Memory B cell (primary cell): ENCODE data around the gene PRSS3.
"Not testable (repeated sequence)": the region's sequence is repeated elsewhere in the genome, so short reads cannot be mapped to it uniquely, and the experiment has no call there.

ENCODE experiments used
- ATAC-seq: fragments of 150-1000 bp; cut with Tn5 transposase; 2 replicates; pipeline ENCODE4 v1.10.0; 2021; ENCODE audit warnings: low read depth, mild to moderate bottlenecking, moderate library complexity
- DNase-seq, 2 donors: peaks; one replicate each; pipeline ENCODE4 v3.0.0; 2022; ENCODE audit warnings: low spot score in 2 of 2
- H3K27ac Mint-ChIP-seq: one replicate; pipeline ENCODE4 v1.8.0; 2022; ENCODE audit warnings: mild to moderate bottlenecking, moderate library complexity, mixed read lengths
- H3K27me3 Mint-ChIP-seq: one replicate; pipeline ENCODE4 v1.8.0; 2022; ENCODE audit warnings: mixed read lengths
- H3K36me3 Mint-ChIP-seq: one replicate; pipeline ENCODE4 v1.8.0; 2022; ENCODE audit warnings: mild to moderate bottlenecking, mixed read lengths
- H3K4me1 Mint-ChIP-seq: one replicate; pipeline ENCODE4 v1.8.0; 2022; ENCODE audit warnings: mixed read lengths
- H3K4me3 Mint-ChIP-seq: one replicate; pipeline ENCODE4 v1.8.0; 2022; ENCODE audit warnings: mild to moderate bottlenecking, moderate library complexity, mixed read lengths
- H3K9me3 Mint-ChIP-seq: one replicate; pipeline ENCODE4 v1.8.0; 2022; ENCODE audit warnings: mixed read lengths

Gene PRSS3

GRCh38 chr9:33847894-33848205 lies 52.5 kb downstream of the PRSS3 start:
- Mint-ChIP-seq H3K4me1 (peaks cover 17% of the 10 kb centered on the region), H3K27ac (peak overlapping the region; percentile 67)
- DNase-seq, ATAC-seq, H3K36me3 Mint-ChIP-seq, H3K27me3 Mint-ChIP-seq, H3K9me3 Mint-ChIP-seq, H3K4me3 Mint-ChIP-seq: not testable (repeated sequence)
